Lung microvascular endothelial cell (primary cell): ENCODE data around the gene GLS. TPM values are rescaled to one million over a fixed set of nuclear protein-coding genes. Genes with fewer than 3 reads are reported as not detected.
"Not testable (repeated sequence)": the region's sequence is repeated elsewhere in the genome, so short reads cannot be mapped to it uniquely, and the experiment has no call there.

Experiments
- DNase-seq, 2 donors: peaks; one replicate each; pipeline versions ENCODE4 v3.0.0 to v3.0.0-alpha.2; 2010; ENCODE audit warnings: low read depth in 2 of 2
- total RNA-seq: library from RNA; depleted of rRNA; stranded (reverse); fragments of >200 nt; gene quantifications from 2 replicates; pipeline ENCODE4 v1.2.1, GENCODE V29; 2014

Gene GLS
- total RNA-seq, 1 donor from 2014 or later = 231 TPM

DNA sequence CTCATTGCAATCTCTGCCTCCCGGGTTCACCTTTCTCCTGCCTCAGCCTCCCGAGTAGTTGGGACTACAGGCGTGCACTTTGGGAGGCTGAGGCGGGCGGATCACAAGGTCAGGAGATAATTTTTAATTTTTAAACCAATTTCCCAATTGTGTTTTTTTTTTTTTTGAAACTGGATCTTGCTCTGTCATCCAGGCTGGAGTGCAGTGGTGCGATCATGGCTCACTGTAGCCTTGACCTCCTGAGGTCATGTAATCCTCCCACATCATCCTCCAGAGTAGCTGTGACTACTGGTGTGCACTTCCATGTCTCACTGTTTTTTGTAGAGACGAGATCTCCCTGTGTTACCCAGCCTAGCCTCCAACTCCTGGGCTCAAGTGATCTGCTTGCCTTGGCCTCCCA, 49.3 kb downstream of the GLS start:
- DNase-seq = no peak

DNA sequence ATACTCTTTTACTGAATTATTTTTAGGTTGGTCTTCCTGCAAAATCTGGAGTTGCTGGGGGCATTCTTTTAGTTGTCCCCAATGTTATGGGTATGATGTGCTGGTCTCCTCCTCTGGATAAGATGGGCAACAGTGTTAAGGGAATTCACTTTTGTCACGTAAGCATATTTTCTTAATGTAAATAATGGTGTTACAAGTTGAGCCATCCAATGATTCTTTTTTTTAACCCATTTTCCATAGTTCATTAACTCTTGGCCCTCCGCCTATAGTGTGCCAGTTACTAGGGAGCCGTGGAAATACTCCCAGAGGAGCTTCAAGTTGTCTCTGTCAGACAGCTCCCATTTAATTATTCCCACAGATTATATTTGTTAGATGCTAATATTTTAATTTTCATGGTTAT, 49.8 kb downstream of the GLS start:
- no peak for DNase-seq

DNA sequence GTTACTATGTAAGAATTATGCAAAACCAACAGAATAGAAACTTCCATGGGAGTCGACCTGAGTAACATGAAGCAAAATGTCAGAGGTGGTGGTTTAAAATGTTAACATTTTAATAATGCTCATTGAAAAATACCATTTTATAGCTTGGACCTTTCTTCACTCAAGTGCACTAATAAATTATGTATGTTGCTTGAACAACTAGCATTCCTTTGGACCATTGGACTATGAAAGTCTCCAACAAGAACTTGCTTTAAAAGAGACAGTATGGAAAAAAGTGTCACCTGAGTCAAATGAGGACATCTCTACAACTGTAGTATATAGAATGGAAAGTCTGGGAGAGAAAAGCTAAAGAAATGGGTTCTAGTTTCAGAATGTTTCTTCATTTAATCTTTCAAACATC, 51.9 kb downstream of the GLS start:
- DNase-seq = no peak

DNA sequence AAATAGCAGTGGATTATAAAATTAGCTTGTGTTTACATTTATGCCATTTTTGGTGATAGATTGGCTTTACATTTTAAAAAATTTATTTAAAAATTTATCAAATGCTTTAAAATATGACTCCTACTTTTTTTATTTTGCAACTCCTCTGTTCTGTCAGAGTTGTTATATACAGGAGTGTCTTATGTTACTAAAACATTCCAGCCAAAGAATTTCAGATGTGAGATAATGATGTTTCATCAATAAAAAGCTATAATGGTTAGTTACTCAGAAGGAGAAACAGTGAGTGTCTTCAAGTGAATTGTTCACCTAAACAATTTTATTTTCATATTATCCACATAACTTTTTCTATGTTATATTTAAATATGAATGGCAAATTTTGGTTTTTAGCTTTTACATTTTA, 52.7 kb downstream of the GLS start:
- DNase-seq = no peak

DNA sequence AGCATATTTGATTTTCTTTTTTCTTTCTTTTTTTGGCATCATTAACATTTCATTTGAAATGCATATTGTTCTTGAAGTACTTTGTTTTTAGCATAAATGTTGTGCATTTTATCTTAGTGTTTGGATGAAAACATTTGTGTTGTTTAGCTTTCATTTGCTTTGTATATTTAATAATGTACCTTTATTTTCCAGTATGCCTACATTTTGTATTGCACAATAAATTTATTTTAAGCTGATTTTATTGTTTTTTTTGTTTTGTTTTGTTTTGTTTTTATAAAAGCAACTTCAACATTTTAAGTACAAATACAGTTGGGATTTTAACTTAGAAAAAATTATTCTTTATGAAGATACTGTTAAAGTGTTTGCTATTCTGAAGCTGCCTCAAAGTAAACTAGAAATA, 54.4 kb downstream of the GLS start:
- DNase-seq = no peak

DNA sequence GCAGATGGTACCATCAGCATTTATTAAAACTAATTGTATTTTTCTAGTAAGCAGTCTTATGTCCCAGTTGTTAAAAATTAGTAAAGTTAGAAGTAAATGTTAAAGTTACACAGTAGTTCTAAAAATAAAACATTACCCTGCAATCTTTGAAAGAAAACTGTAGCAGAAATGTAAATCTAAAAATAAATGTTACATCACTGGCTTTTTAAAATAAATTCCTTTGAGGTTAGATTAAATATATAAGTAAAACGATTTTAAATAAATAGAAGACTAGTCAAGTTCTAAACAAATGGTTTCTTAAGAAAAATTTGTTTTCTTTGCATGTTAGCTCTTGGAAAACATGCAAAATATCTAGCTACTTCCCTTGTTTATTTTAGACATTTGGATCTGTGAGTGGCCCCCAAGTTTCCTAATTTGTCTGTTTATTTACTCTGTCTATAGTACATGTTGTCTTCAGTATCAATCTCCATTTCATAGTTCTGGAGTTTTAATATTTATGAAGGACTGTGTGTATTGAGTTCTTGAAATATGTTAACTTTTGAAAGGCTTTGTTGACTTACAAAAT, 58.2 kb downstream of the GLS start:
- DNase-seq = no peak

DNA sequence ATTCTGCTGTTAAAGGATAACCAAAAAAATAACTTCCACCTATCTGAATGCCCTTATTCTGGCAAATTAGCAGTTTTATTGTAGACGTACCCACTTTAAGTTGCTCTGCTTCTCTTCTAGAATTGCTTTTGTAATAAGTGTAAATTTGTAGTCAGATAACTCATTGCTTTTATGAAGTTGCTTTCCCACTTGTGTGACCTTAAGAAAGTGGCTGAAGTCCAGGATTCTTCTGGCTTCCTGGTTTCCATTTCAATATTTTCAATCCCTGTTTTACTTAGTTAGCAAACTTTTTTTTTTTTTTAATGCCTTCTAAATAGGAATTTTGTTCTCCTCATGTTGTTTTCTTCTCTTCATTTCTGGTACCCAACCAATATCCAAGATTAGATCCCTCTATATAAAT, 59.8 kb downstream of the GLS start:
- DNase-seq = peak in 1 of 2 donors; percentile 47

DNA sequence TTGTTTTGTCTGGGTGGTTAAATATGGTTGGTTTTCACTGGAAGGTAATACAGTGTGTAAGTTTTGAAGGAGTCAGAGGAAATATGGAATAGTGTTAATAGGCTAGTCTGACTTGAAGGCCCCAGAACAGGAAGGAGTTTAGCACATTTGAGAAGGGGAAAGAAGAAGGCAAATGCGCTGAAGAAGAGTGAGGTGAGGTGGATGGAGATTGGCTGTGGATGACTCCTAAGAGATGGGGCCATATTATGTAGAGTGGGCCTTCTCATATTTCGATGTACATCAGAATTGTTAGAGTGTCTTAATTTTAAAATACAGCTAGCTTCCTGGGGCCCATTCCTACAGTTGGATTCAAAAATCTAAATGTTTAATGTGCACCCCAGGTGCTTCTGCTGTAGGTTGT, 61.0 kb downstream of the GLS start:
- DNase-seq = no peak

DNA sequence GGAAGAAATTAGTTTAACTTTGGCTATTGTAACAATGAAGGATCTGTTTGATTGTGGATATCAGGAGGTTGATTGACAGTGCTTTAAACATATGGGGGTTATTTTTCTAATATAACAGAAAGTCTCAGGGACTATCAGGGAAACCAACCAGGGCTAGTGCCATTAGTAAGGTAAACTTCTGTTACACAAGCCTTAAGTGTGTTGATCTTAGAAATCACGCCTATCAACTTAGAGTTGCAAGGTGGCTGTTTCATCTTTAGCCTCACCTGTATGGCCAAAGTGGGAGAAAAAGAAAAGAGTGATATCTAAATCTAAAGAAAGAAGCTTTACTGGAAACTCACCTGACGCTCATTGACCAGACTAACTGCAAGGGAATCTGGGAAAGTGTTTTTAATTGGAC, 62.1 kb downstream of the GLS start:
- DNase-seq = no peak

DNA sequence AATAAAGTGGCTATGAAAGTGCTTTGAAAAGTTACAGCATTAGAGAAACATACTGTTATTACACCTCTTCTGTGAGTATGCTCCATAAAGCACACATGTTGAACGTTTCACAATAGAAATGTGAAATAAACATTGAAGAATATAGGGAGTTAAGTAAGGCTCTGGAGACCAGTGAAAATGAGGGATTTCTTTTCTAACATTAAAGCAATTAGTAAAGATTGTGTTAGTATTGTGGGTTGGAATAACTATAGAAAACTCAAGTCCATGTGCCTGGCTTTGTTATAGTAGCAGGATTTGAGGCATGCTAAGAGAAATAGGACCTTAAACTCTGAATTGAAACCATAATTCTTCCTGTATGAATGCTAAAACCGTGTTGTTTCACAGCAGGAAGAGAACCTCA, 63.1 kb downstream of the GLS start:
- no peak for DNase-seq

DNA sequence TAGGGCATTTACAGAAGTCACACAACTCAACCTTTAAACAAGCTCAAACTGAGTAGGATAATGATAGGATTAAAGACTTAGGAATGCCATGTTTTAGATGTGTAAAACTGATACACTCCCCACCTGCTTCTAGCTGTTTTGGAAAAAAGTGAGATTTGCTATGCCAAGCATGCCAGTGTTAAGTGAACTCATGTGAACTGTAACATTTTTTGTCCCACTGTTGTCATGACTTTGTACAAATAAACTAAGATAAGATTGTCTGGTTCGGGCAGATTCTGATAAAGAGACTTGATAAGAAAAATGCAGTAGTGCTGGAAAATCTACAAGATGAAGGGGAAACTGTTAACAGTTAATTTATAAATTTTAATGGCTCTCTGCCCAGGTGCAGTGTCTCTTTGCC, 66.5 kb downstream of the GLS start:
- DNase-seq = peak; percentile 61 to 89

DNA sequence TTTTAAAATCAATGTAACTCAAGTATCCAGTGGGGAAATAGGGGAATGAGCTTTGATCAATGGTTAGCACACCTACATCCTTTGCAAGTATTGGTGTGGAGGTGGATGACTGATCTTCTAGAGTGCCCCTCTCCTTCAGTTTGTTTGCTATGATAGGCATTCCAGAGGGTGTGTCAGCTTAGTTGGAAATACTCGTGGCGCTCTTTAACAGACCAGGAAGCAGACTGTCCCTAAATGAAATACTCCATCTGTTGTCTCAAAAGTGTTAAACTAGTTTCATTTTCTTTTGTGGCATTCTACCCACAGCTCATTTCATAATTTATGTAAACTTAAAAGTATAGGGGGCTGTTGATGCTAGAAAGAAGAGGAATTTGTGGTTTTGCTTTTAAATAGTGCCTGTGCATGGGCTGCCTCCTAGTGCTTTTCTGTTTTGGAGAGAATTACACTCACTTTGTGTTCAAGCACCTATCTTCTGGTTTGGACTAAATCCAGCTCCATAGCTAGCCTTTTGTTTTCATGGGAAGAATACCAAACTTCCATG, 67.2 kb downstream of the GLS start:
- DNase-seq = peak; percentile 58 to 94

DNA sequence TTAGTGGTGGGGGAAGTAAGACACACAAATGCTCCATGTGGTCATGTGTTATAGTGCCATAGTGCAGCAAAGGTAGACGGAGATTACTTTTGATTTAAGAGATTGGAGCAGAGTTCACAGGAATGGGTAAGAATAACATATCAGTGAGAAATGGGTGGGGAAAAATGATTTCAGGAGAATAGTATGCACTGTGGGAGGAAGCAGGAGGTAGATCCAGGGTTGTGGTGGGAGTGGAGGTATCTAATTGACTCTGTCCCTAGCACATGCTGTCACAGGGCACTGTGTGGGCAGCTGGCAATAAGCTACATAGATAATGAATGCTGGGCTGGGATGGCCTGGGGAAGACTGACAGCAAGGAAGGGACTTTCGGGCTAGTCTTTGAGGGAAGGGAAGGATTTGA, 68.0 kb downstream of the GLS start:
- DNase-seq = peak in 1 of 2 donors; percentile 86

DNA sequence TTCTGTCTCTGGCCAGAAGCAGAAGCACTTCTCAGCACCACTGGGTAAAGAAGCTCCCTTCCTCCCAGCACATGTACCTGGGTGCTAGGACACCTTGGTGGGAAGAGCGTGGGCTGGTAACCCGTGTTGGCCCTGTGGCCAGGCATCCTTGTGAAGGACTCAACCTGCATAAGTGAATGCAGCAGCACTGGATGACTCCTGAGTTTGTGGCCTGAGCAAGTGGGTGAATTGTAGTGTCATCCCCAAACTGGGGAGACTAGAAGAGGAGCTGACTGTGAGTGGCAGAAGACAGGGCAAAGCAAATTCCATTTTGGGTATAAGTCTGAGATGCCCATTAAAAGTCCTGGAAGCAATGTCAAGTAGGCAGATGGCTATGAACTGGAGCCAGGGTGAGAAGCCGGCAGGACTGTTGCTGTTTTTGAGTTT, 70.0 kb downstream of the GLS start:
- DNase-seq = no peak

DNA sequence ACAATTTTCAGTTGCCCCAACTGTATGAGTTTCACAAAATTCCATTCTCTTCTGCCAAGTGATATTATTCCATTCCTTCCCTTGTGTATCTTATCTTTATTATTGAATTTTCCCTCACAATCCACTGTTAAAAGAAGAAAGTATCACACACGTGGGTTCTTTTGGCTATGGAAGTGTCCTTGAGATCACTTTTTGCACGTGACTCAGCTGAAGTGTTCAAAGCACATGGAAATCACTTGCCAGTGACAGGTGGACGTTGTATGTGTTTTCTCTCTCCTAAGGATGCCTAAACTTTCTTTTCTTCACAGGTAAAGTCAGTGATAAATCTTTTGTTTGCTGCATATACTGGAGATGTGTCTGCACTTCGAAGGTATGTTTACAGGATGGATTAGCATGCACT, 72.6 kb downstream of the GLS start:
- DNase-seq = no peak

DNA sequence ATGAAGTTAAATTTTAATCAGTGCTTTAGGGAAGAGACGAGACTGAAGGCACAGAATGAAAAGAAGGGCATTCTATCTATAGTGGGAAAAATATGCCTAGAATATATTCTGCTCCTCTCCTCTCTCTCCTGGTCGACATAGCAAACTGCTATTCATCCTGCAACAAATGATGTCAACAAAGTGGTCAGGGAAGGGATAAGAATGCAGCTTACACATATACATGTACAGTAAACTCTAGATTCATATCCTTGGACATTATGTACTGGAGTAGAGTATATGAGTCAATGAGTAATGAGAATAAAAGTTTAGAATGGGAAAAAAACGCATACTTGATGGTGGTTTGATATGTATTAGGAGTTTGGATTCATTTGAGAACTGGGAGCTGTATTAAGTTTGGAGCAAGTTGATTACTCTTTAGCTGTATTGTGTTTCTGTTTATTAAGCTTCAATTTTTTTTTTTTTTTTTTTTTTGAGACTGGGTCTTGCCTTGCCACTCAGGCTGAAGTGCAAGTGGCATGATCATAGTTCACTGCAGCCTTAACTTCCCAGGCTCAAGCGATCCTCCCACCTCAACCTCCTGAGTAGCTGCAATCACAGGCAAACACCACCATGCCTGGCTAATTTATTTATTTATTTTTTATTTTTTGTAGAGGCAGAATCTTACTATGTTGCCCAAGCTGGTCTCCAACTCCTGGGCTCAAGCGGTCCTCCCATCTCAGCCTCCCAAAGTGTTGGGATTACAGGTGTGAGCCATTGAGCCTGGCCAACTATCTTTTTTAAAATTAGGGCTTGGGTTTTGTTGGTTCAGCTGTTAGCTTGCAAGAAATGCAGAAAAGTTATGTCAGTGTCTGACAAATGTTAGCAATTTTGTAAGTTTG, 79.5 kb downstream of the GLS start:
- DNase-seq = no peak

DNA sequence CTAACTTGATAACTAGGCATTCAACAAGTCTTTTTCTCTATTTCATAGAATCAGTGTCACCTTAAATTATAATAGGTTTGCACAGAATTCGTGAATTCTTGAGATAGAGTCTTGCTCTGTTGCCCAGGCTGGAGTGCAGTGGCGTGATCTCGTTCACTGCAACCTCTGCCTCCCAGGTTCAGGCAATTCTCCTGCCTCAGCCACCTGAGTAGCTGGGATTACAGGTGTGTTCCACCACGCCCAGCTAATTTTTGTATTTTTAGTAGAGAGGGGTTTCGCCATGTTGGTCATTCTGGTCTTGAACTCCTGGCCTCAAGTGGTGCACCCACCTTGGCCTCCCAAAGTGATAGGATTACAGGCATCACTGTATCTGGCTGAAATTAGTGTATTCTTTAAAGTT, 80.5 kb downstream of the GLS start:
- DNase-seq = not testable (repeated sequence)

DNA sequence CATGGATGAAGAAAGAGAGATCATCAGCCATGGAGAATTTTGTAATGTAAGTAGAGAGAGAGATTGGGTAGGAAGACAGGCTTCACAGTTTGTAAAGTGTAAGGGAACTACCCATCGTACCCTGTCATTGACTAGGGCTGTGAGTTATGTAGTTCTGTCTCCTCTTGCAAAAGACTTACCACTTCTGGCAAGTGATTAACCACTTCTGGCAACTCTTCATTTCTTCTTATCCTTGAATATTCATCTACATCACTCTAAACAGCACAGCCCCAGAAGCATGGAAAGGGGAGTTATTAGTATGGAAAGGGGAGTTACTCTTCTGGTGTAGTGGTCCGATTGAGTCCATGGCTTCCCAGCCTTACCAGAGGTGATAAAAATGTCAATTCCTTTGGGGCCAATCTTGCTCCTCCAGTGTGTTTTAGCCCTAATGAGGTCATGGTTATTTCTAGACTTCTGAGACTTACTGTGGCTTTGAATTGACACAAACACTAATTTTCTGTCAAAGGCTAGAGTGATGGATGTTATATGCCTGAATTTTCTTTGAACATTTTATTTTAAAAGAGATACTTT, 81.4 kb downstream of the GLS start:
- no peak for DNase-seq

DNA sequence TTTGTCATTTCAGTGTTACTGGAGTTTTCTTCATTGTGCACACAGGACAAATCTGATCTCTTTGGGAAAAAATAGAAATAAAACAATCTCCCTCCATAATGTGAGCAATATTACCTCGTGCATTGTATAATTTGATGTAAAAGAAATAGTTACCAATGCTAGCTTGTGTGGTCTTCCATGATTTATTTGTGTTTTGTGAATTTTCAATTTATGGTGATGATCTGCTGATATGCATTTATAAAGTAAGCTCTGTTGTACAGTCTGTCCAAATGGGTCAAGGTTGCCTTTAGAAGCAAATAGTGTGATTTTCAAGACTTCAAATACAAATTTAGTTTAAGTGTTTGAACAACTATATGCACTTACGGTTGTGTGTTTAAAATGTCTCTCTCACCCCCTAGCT, 82.5 kb downstream of the GLS start:
- DNase-seq = no peak

DNA sequence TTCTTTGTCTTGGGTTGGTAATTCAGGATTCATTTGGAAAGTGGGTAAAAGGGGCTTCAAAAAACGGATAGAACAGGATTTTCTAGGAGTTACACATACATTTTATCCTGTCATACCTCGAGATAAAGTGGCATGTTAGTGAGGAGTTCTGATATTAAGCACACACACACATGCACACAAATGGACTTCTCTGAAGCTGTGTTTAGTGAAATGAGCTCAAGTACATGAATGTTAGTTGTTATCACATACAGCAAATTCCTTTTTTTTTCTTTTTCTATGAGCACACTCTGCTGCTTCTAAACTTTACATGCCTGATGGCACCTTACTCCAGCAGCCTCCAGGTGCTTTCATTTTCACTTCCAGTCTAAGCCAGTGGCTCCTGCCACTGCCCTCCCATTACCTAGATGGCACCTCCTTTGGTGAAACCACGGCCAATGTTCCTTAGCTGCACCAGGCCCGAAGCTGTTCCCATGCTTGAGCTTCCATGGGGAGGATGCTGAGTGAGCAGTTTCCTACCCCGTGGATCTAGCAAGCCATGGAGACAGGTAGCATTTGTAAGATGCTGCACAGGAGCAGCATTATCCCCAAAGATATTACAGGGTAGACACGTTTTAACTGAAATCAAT, 83.7 kb downstream of the GLS start:
- no peak for DNase-seq

DNA sequence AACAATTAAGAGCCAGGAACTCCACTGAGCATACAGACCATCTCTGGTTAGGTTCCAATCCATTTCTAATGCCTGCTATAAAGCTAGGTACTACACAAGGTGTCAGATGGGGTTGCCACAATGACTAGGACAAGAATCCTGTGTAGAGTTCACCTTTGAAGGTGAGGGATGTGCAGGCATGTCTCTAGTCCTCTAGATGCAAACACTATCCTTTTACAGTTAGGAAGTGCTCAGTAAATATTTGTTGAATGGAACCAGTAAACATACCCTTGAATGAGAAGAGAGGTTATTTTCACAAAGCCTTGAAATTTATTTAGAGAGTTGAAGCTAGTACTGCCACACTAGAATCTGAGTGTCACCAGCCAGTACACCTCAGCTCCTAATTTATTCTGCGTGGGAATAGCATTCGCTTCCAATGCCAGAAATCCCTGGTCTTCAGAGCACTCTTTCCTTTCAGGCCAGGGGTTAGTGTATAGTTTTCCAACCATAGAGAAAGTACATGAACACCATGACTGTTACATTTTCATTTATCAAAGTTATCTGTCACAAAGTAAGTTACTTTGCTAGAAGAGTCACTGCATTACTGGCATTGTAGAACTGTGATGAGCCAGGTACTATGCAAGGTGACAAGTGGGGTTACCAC, 85.1 kb downstream of the GLS start:
- no peak for DNase-seq

DNA sequence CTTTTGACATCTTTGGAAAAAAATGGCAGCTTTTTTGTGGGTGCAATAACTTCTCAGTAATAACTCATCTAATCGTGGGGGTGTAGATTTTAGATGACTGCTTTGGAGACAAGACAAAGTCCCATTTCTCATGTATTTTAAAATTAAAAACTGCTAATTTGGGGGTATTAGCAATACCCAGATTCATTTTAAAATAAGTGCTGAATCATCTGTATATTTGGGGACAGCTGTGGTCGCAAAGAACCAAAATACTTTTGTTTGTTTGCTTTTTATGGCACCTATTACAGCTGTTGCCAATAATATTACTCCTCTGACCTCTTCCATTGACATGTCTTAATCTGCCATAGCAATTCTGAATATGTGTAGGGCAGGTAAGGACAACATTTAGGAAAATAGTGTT, 87.9 kb downstream of the GLS start:
- DNase-seq = no peak
